ENCODE measurements around the gene DISC1. TPM values are rescaled to one million over a fixed set of nuclear protein-coding genes. Genes with fewer than 3 reads are reported as not detected.
"Not testable (repeated sequence)": the region's sequence is repeated elsewhere in the genome, so short reads cannot be mapped to it uniquely, and the experiment has no call there.

Gene DISC1
- total RNA-seq, 1 donor from 2014 or later, result 5.3 TPM

DNA sequence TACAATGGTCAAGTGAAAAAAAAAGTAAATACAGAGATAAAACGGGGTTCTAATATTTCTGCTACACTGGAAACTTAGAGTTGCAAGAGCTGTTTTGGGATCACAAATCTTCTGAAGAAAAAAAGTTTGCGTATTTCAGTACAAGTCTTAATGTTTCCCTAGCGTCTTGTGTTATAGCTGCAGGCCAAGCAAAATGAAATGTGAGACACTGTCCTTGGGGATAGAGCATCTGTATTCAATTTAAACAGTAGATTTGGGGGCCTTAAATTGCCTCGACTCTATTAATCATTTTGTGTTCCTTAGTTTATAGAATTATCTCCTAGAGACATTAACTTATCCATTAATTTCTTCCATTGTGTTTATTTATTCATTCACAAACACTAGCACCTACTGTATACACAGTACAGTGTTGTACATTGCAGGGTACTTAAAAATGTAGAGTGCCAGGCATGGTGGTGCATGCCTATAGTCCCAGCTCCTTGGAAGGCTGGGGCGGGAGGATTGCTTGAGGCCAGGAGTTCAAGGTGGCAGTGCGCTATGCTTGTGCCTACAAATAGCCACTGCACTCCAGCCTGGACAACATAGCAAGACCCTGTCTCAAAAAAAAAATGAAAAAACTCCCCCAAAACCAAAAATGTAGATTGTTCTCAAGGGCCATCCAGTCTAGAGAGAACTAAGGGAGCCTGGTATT is 7.9 kb downstream of the DISC1 start:
- DNase-seq (ENCODE audit: low spot score in 2 of 2) (no peak), FAIRE-seq (no peak)

DNA sequence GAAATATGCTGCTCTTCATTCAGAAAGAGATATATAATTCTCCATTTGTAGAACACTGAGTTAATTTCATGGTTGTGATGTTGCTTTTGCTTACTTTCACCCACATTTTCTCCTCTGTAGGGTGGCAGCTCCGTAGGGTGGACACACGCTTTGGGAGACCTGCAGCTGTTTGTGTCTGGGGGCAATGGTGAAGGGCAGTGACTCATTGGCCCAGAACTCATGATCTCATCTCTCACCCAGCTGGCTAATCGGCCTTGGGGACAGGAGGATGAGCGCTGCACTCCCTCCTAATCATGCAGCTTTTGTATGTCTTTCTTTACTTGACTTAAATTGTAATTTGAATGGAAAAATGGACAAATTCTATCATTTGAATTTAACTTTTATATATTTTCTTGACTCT is 9.6 kb downstream of the DISC1 start:
- DNase-seq (ENCODE audit: low spot score in 2 of 2), result no peak
- peak; percentile 17 for FAIRE-seq

DNA sequence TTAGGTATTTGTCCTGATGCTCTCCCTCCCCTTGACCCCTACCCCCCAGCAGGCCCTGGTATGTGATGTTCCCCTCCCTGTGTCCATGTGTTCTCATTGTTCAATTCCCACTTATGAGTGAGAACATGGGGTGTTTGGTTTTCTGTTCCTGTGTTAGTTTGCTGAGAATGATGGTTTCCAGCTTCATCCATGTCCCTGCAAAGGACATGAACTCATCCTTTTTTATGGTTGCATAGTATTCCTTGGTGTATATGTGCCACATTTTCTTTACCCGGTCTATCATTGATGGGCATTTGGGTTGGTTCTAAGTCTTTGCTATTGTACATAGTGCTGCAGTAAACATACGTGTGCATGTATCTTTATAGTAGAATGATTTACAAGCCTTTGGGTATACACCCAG is 10.3 kb downstream of the DISC1 start:
- not testable (repeated sequence) for DNase-seq (ENCODE audit: low spot score in 2 of 2); FAIRE-seq

DNA sequence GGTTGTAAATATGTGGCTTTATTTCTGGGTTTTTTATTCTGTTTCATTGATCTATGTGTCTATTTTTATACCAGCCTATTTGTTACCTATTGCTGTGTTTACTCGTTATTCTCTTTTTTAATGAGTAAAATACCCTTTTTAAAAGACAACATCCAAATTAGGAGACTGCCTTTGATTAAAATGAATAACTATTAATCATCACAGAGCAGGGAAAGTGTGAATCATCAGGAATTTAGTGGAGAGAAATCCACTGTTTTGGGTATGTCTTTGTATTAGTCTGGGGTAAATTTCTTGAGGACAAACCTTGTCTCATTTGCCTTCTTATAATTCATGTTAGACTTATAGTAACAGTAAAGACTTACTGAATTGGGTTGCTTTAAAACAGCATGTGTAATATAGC is 12.1 kb downstream of the DISC1 start:
- DNase-seq (ENCODE audit: low spot score in 2 of 2) (no peak), FAIRE-seq (no peak)

DNA sequence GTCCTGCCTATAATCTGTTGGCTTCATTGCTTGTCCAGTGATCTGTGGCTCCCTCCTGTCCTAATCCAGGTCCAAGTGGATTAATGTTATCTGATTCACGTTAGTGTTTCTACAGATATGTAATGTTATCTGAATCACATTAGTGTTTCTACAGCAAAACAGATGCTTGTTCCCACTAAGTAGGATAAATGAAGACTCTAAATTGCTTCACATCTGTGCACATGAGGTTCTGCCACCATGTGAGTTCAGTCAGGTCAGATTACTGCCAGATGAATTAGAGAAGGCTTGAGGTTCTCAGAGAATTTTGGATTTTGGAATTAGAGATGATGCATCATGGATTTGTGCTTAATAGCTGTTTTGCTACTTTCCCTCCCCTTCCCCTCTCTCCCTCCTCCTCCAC is 13.2 kb downstream of the DISC1 start:
- no peak for DNase-seq (ENCODE audit: low spot score in 2 of 2)
- no peak for FAIRE-seq

DNA sequence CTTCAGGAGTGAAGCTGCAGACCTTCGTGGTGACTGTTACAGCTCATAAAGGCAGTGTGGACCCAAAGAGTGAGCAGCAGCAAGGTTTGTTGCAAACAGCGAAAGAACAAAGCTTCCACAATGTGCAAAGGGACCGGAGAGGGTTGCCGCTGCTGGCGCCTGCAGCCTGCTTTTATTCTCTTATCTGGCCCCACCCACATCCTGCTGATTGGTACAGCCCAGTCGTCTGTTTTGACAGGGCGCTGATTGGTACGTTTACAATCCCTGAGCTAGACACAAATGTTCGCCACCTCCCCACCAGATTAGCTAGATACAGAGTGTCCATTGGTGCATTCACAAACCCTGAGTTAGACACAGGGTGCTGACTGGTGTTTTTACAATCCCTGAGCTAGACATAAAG is 14.9 kb downstream of the DISC1 start:
- not testable (repeated sequence) for DNase-seq (ENCODE audit: low spot score in 2 of 2); FAIRE-seq

DNA sequence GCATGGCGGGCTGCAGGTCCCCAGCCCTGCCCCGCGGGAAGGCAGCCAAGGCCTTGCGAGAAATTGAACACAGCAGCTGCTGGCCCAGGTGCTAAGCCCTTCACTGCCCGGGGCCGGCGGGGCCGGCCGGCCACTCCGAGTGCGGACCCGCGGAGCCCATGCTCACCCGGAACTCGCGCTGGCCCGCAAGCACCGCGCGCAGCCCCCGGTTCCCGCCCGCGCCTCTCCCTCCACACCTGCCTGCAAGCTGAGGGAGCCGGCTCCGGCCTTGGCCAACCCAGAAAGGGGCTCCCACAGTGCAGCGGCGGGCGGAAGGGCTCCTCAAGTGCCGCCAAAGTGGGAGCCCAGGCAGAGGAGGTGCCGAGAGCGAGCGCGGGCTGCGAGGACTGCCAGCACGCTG is 15.5 kb downstream of the DISC1 start:
- FAIRE-seq, result not testable (repeated sequence)

DNA sequence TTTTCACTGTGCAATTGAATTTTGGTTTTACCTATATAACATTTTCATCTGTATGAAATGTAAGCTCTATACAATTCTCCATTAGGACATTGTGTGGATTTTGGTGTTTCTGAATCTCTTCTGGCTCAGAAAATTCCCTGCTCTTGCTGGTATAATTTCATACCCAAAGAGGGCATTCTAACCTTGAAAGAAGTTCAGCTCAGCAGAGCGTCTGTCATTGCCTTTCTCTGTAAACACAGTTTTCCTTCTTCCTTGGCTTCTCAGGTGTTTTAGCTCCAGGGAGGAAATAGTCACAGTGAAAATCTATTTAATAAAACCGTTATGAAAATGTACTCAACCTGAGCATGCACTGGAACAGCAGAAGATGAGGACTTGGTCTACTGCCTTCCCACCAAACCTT is 16.0 kb downstream of the DISC1 start:
- FAIRE-seq (no peak), DNase-seq (ENCODE audit: low spot score in 2 of 2) (peak; percentile 42 to 52)

More for the DNA sequence above, 15.5 kb downstream of the DISC1 start:
- not testable (repeated sequence) for DNase-seq (ENCODE audit: low spot score in 2 of 2)

DNA sequence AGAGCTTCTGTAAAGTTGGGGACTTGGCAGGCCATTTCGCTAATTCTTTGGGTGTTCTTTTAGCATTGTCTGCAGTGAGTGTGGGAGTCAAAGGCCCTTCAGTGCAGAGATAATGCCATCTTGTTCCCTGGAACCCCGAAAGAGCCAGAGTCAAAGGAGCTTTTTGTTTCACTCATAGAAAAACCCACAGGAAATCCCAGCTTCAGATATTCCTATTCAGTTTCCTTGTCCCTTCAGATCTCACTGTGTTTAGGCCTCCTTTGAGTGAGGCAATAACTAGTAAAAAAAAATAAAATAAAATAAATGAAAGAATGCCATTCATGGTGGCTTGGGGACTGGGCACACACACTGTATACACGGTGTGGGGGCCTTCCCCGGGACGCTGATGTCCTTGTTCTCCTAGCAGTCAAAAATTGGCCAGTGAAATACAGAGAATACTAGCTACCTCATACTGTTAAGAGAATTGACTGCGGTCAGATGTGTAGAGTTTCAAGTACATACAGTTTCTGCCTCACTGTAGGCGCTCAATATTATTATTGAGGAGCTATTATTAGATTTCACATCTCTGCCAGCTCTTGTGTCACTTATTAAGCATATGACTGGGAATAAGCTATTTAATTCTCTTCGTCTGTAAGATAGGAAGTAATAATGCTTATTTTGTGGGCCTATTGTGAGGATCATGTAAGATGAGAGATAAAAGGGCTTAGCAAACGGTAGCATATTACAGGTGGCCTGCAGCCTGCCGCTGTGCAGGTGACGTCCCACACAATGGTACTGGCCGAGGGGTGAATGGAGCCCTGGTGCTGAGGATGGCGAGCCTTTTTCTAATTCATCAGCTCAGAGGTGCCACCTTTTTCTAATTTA is 16.7 kb downstream of the DISC1 start:
- DNase-seq (ENCODE audit: low spot score in 2 of 2), result peak; percentile 45 to 74
- peak; percentile 31 for FAIRE-seq

DNA sequence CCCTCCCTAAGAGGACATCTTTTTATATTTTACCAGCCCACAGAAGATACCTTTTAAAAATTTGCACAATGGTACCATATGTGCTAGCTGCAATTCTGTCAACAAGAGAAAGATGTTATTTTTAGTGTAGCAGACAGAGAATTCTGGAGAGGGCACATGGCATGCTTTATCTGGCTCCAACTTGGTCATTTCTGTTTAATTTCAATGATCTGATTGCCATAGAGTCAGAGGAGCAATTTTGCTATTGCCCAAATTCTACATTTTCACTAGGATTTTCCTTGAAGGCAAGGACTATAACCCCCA is 17.3 kb downstream of the DISC1 start:
- no peak for FAIRE-seq

DNA sequence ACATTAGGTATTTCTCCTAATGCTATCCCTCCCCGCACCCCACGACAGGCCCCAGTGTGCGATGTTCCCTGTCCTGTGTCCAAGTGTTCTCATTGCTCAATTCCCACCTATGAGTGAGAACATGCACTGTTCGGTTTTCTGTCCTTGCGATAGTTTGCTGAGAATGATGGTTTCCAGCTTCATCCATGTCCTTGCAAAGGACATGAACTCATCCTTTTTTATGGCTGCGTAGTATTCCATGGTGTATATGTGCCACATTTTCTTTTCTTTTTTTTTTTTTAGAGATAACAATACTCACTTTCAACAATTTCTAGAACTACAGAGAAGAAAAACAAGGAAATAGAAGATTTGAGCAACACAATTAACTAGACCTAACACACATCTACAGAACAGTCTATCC is 19.0 kb downstream of the DISC1 start:
- FAIRE-seq; DNase-seq (ENCODE audit: low spot score in 2 of 2): not testable (repeated sequence)

More for the DNA sequence above, 17.3 kb downstream of the DISC1 start:
- no peak for DNase-seq (ENCODE audit: low spot score in 2 of 2)

DNA sequence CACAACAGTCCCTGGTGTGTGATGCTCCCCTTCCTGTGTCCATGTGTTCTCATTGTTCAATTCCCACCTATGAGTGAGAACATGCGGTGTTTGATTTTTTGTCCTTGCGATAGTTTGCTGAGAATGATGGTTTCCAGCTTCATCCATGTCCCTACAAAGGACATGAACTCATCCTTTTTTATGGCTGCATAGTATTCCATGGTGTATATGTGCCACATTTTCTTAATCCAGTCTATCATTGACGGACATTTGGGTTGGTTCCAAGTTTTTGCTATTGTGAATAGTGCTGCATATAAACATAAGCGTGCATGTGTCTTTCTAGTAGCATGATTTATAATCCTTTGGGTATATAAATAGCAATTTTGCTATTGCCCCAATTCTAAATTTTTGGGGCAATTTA is 19.6 kb downstream of the DISC1 start:
- DNase-seq (ENCODE audit: low spot score in 2 of 2); FAIRE-seq: not testable (repeated sequence)

DNA sequence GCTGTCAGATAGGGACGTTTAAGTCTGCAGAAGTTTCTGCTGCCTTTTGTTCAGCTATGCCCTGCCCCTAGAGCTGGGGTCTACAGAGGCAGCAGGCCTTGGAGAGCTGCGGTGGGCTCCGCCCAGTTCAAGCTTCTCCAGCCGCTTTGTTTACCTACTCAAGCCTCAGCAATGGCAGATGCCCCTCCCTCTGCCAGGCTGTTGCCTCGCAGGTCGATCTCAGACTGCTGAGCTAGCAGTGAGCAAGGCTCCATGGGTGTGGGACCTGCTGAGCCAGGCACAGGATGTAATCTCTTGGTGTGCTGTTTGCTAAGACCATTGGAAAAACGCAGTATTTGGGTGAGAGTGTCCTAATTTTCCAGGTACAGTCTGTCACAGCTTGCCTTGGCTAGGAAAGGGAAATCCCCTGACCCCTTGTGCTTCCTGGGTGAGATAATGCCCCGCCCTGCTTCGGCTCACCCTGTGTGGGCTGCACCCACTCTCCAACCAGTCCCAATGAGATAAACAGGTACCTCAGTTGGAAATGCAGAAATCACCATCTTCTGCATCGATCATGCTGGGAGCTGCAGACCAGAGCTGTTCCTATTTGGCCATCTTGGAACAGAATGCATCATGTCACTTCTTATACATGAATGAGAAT is 25.2 kb downstream of the DISC1 start:
- not testable (repeated sequence) for DNase-seq (ENCODE audit: low spot score in 2 of 2); FAIRE-seq

DNA sequence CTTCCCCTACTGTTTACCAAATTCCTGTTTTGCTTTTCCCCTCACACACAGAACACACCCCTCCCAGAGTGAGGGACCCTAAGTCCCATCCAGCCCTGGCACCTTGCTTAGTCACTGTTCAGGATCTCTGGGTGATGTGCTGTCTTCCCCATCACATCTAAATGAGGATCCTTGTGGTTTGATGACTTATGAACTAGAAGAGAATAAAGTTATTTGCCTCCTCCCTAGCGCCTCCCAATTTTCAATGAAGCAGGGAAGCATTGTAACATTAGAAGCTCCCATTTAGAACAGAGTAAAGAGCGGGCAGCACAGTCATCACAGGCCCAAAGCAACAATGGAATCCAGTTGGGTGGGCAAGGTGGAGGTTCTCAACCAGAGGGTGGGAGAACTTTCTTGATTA is 27.0 kb downstream of the DISC1 start:
- DNase-seq (ENCODE audit: low spot score in 2 of 2), result no peak
- no peak for FAIRE-seq

DNA sequence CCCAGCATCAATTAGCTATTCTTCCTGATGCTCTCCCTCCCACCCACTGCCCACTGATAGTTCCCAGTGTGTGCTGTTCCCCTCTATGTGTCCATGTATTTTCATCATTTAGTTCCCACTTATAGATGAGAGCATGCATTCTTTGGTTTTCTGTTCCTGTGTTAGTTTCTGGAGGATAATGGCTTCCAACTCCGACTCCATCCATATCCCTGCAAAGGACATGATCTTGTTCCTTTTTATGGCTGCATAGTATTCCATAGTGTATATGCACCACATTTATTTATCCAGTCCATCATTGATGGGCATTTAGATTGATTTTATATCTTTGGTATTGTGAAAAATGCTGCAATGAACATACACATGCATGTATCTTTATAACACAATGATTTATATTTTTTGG is 30.2 kb downstream of the DISC1 start:
- FAIRE-seq, result no peak
- DNase-seq (ENCODE audit: low spot score in 2 of 2), result no peak

DNA sequence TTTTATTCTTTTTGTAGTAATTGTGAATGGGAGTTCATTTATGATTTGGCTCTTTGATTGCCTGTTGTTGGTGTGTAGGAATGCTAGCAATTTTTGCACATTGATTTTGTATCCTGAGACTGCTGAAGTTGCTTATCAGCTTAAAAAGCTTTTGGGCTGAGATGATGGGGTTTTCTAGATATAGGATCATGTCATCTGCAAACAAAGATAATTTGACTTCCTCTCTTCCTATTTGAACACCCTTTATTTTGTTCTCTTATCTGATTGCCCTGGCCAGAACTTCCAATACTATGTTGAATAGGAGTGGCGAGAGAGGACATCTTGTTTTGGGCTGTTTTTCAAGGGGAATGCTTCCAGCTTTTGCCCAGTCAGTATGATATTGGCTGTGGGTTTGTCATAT is 31.6 kb downstream of the DISC1 start:
- not testable (repeated sequence) for DNase-seq (ENCODE audit: low spot score in 2 of 2); FAIRE-seq

DNA sequence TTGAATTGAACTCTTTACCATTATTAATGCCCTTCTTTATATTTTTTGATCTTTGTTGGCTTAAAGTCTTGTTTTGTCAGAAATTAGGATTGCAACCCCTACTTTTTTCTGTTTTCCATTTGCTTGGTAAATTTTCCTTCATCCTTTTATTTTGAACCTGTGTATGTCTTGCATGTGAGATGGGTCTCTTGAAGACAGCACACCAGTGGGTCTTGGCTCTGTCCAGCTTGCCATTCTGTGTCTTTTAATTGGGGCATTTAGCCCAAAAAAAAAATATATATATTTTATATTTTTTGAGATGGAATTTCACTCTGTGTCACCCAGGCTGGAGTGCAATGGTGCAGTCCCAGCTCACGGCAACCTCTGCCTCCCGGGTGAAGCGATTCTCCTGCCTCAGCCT is 33.6 kb downstream of the DISC1 start:
- FAIRE-seq (no peak), DNase-seq (ENCODE audit: low spot score in 2 of 2) (no peak)

DNA sequence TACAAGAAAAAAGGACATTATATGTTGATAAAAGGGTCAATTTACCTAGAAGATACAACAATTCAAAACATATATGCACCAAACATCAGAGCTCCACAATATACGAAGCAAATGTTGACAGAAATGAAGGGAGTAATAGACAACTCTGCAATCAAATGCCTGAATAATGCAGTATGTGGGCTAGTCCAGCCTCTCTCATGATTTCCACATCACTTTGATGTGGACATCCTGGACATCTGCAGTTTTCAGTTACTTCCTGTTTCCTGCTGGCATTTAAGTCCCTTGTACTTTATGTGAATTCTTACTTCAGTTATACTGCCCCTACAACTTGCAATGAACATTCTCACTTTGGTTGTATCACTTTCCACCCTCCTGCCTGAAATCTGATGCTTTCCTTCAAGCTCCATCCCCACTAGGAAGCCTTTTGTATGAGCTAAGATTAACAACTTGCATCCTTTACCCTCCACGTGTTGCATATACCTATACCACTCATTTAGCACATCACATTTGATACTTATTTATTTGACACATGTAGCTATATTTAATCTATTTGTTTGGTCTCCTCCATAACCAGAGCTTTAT is 36.7 kb downstream of the DISC1 start:
- DNase-seq (ENCODE audit: low spot score in 2 of 2) (no peak), FAIRE-seq (no peak)

DNA sequence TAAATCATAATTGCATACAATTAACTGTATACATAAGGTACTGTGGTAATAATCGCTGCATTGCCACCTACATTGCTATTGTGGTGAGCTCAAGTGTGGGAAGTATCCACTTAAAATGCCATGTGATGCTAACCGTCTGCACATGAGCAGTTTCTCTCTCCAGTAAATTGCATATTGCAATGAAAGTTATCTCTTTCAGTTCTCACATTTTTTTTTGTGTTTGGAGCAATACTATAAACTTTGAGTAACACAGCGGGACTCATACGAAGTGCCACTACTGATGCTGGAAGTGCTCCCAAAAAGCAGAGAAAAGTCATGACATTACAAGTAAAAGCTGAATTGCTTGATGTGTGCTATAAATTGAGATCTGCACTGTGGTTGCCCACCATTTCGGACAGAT is 38.5 kb downstream of the DISC1 start:
- DNase-seq (ENCODE audit: low spot score in 2 of 2) (no peak), FAIRE-seq (no peak)

DNA sequence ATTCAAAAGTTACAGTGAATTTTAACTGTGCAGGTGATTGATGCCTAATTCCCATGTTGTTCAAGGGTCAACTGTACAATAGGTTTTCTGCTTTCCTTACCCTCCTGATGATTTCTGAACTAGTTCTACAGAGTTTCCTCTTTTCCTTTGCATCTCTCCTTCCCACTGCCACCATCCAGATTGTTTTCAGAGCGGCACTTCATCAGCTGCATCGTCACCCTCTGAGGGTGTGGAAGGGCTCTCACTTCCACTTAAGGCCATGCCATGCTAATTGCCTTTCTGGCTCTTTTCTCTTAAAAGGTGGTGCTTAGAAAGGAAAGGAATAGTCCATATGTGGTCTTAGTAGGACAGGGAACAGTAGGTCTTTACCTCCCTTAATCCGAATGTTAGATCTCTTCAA is 39.1 kb downstream of the DISC1 start:
- FAIRE-seq, result no peak

More for the DNA sequence above, 39.1 kb downstream of the DISC1 start:
- DNase-seq (ENCODE audit: low spot score in 2 of 2), result no peak

All from frontal cortex (tissue), 4 donors.